Measurements from ENCODE around the gene MCC. TPM values are rescaled to one million over a fixed set of nuclear protein-coding genes. Genes with fewer than 3 reads are reported as not detected.

The MCC gene
- total RNA-seq, 1 donor from 2014 or later = 2.5 TPM

DNA sequence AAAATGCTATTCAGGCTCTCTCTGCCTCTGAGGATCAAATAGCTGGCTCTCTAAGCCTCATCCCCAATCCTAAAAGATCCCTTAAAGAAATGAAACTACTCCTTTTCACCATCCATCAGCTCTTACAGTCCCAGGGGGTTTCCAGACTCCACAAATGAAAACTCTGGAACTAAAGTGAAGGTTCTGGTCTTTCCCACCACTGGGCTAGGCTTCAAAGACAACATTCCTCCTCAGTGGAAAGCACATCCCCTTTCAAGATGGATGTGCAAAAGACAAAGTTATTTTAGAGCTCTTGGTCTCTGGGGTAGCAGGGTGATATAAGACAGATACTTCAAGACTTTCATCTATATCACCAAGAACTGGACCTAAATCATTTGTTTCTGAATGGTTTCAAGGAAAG is 404.8 kb downstream of the MCC start:
- Mint-ChIP-seq H3K27me3 (ENCODE audit: insufficient read depth, low read depth) (peaks cover 3% of the 10 kb centered on the region), H3K4me1 (peaks cover 31% of the 10 kb centered on the region), H3K4me3 (no peak overlapping the region), H3K36me3 (peaks cover 27% of the 10 kb centered on the region), H3K27ac (no peak overlapping the region), H3K9me3 (peaks cover 12% of the 10 kb centered on the region)
- Histone ChIP-seq H3K27me3 (peaks cover 26% of the 10 kb centered on the region), H3K4me1 (peaks cover 10% of the 10 kb centered on the region), H3K36me3 (no peaks in the 10 kb centered on the region), H4K20me1 (ENCODE audit: low read depth) (peaks cover 8% of the 10 kb centered on the region), H2AFZ (replicated peaks) (no peak overlapping the region), H3K27ac (no peak overlapping the region), H3K4me2 (no peak overlapping the region), H3F3A (ENCODE audit: low read depth) (peaks cover 11% of the 10 kb centered on the region), H3K9ac (no peak overlapping the region), H3K9me3 (ENCODE audit: low read depth) (no peaks in the 10 kb centered on the region), H3K79me2 (ENCODE audit: low read depth) (no peaks in the 10 kb centered on the region), H3K4me3 (no peak overlapping the region)
- no peak for DNase-seq (ENCODE audit: low spot score)
- no peak for TF ChIP-seq EZH2phosphoT487 (IDR thresholded peaks at IDR 0.05)
- TF ChIP-seq EZH2 (IDR thresholded peaks at IDR 0.05) = no peak
- no peak for TF ChIP-seq CTCF (IDR thresholded peaks at IDR 0.05)

GRCh38 chr5:113082547-113082905 is 405.7 kb downstream of the MCC start:
- Mint-ChIP-seq H3K9me3 (peaks cover 19% of the 10 kb centered on the region), H3K4me3 (no peak overlapping the region), H3K27ac (peak overlapping the region; percentile 42), H3K36me3 (peaks cover 30% of the 10 kb centered on the region), H3K27me3 (ENCODE audit: insufficient read depth, low read depth) (peaks cover 3% of the 10 kb centered on the region), H3K4me1 (peaks cover 31% of the 10 kb centered on the region)
- Histone ChIP-seq H3K27me3 (peaks cover 26% of the 10 kb centered on the region), H3K36me3 (no peaks in the 10 kb centered on the region), H3K4me1 (peaks cover 10% of the 10 kb centered on the region), H3K79me2 (ENCODE audit: low read depth) (no peaks in the 10 kb centered on the region), H3K4me3 (no peak overlapping the region), H4K20me1 (ENCODE audit: low read depth) (peaks cover 8% of the 10 kb centered on the region), H3K9ac (no peak overlapping the region), H3K9me3 (ENCODE audit: low read depth) (no peaks in the 10 kb centered on the region), H3K27ac (no peak overlapping the region), H3F3A (ENCODE audit: low read depth) (peaks cover 11% of the 10 kb centered on the region), H3K4me2 (no peak overlapping the region), H2AFZ (replicated peaks) (no peak overlapping the region)
- no peak for DNase-seq (ENCODE audit: low spot score)
- TF ChIP-seq EZH2phosphoT487 (IDR thresholded peaks at IDR 0.05) = no peak
- TF ChIP-seq CTCF (IDR thresholded peaks at IDR 0.05) = no peak
- no peak for TF ChIP-seq EZH2 (IDR thresholded peaks at IDR 0.05)

- peaks cover 35% of the 10 kb centered on the region for H3K36me3 Mint-ChIP-seq
- no peak overlapping the region for H3K4me2 ChIP-seq
- H3K36me3 ChIP-seq = no peaks in the 10 kb centered on the region
- H3K9me3 Mint-ChIP-seq = peaks cover 24% of the 10 kb centered on the region
- no peak overlapping the region for H3K4me3 ChIP-seq
- DNase-seq (ENCODE audit: low spot score) = no peak
- H3K9me3 ChIP-seq (ENCODE audit: low read depth) = no peaks in the 10 kb centered on the region
- H3K27ac Mint-ChIP-seq = peak overlapping the region; percentile 93
- no peak for TF ChIP-seq EZH2phosphoT487 (IDR thresholded peaks at IDR 0.05)
- TF ChIP-seq EZH2 (IDR thresholded peaks at IDR 0.05) = no peak
- TF ChIP-seq CTCF (IDR thresholded peaks at IDR 0.05) = no peak
- peaks cover 8% of the 10 kb centered on the region for H4K20me1 ChIP-seq (ENCODE audit: low read depth)
- peaks cover 10% of the 10 kb centered on the region for H3K4me1 ChIP-seq
- peaks cover 26% of the 10 kb centered on the region for H3K27me3 ChIP-seq
- no peak overlapping the region for H2AFZ ChIP-seq (replicated peaks)
- no peak overlapping the region for H3K4me3 Mint-ChIP-seq
- H3K79me2 ChIP-seq (ENCODE audit: low read depth) = no peaks in the 10 kb centered on the region
- peaks cover 11% of the 10 kb centered on the region for H3F3A ChIP-seq (ENCODE audit: low read depth)
- H3K4me1 Mint-ChIP-seq = peaks cover 31% of the 10 kb centered on the region
- peaks cover 5% of the 10 kb centered on the region for H3K27me3 Mint-ChIP-seq (ENCODE audit: insufficient read depth, low read depth)
- no peak overlapping the region for H3K9ac ChIP-seq
- H3K27ac ChIP-seq = no peak overlapping the region
Observed at GRCh38 chr5:113081881-113082546, 406.2 kb downstream of the MCC start.
